ENCODE data around the gene SLC6A13. TPM values are rescaled to one million over a fixed set of nuclear protein-coding genes. Genes with fewer than 3 reads are reported as not detected.

SLC6A13 gene
- total and polyA plus RNA-seq, 2 donors (not counting 3 experiments of a cell fraction or from before 2014, with no cell fraction given) = 0.14 TPM; not detected in 1

- H3K9ac ChIP-seq (replicated peaks; ENCODE audit: extremely low read depth, insufficient read depth, low read length) = no peak overlapping the region
- no peak overlapping the region for H3K4me2 ChIP-seq (ENCODE audit: insufficient read depth, low read length)
- no peaks in the 10 kb centered on the region for H3K4me1 ChIP-seq (ENCODE audit: control insufficient read depth, extremely low read depth, insufficient read depth, low read length)
- H3K9me1 ChIP-seq (replicated peaks; ENCODE audit: control insufficient read depth, extremely low read depth, insufficient read depth, low read length) = no peaks in the 10 kb centered on the region
- FAIRE-seq (no peak), DNase-seq (ENCODE audit: low read depth, low spot score) (no peak)
- TF ChIP-seq FOS (IDR thresholded peaks at IDR 0.05; ENCODE audit: borderline replicate concordance, insufficient read depth, low read length) = no peak
- TF ChIP-seq MYC (IDR thresholded peaks at IDR 0.05; ENCODE audit: low read depth, low read length) = no peak
- TF ChIP-seq EZH2 (IDR thresholded peaks at IDR 0.05; ENCODE audit: borderline replicate concordance, low read depth, low read length, severe bottlenecking) = no peak
- no peaks in the 10 kb centered on the region for H3K79me2 ChIP-seq (ENCODE audit: control insufficient read depth, insufficient read depth, low read length)
- POLR2A ChIA-PET = no interaction called here
- no peaks in the 10 kb centered on the region for H3K27me3 ChIP-seq (ENCODE audit: control insufficient read depth in 2 of 2, insufficient read depth in 2 of 2, low read length in 2 of 2)
- no TSS peak for BruUV-seq (replicated peaks)
- CTCF ChIA-PET = no interaction called here
- intact Hi-C loops (cut with micrococcal nuclease) (no loop called here), dilution Hi-C loops (cut with MboI; ENCODE audit: extremely low pct_ligation_motif_present, low sequenced_read_pairs) (no loop called here)
- H3K9me3 ChIP-seq (replicated peaks; ENCODE audit: control insufficient read depth, insufficient read depth, low read length) = no peaks in the 10 kb centered on the region
- no peak overlapping the region for H2AFZ ChIP-seq (ENCODE audit: low read depth, low read length)
- no peaks in the 10 kb centered on the region for H4K20me1 ChIP-seq (replicated peaks; ENCODE audit: control insufficient read depth, extremely low read depth, insufficient read depth, low read length)
- no peak overlapping the region for H3K27ac ChIP-seq (ENCODE audit: insufficient read depth, low read depth, low read length)
- no peaks in the 10 kb centered on the region for H3K36me3 ChIP-seq (ENCODE audit: control insufficient read depth in 2 of 2, extremely low read depth in 1 of 2, insufficient read depth in 2 of 2, low read length in 2 of 2)
- no peak overlapping the region for H3K4me3 ChIP-seq (replicated peaks in 1 of 3; ENCODE audit: insufficient read depth in 1 of 3, low read depth in 1 of 3, low read length in 3 of 3)
These were observed 27.7 kb downstream of the SLC6A13 start for GRCh38 chr12:234891-235415.

GRCh38 chr12:234019-234418 lies 28.6 kb downstream of the SLC6A13 start:
- Histone ChIP-seq H3K4me1 (ENCODE audit: control insufficient read depth, extremely low read depth, insufficient read depth, low read length) (no peaks in the 10 kb centered on the region), H3K27ac (ENCODE audit: insufficient read depth, low read depth, low read length) (no peak overlapping the region), H3K36me3 (ENCODE audit: control insufficient read depth in 2 of 2, extremely low read depth in 1 of 2, insufficient read depth in 2 of 2, low read length in 2 of 2) (no peaks in the 10 kb centered on the region), H3K9ac (replicated peaks; ENCODE audit: extremely low read depth, insufficient read depth, low read length) (no peak overlapping the region), H3K79me2 (ENCODE audit: control insufficient read depth, insufficient read depth, low read length) (no peaks in the 10 kb centered on the region), H3K27me3 (ENCODE audit: control insufficient read depth in 2 of 2, insufficient read depth in 2 of 2, low read length in 2 of 2) (peaks cover 0 to 3% of the 10 kb centered on the region in 2 experiments), H2AFZ (ENCODE audit: low read depth, low read length) (no peak overlapping the region), H3K9me3 (replicated peaks; ENCODE audit: control insufficient read depth, insufficient read depth, low read length) (no peaks in the 10 kb centered on the region), H3K9me1 (replicated peaks; ENCODE audit: control insufficient read depth, extremely low read depth, insufficient read depth, low read length) (no peaks in the 10 kb centered on the region), H3K4me3 (replicated peaks in 1 of 3; ENCODE audit: insufficient read depth in 1 of 3, low read depth in 1 of 3, low read length in 3 of 3) (no peak overlapping the region), H3K4me2 (ENCODE audit: insufficient read depth, low read length) (no peak overlapping the region), H4K20me1 (replicated peaks; ENCODE audit: control insufficient read depth, extremely low read depth, insufficient read depth, low read length) (no peaks in the 10 kb centered on the region)
- ChIA-PET POLR2A (no interaction called here), CTCF (interaction anchor here (0.7 kb wide), 1 partner anchor 13 kb away, joined by 3 read pairs; no protein-coding TSS in a partner anchor)
- BruUV-seq (replicated peaks) = no TSS peak
- FAIRE-seq (no peak), DNase-seq (ENCODE audit: low read depth, low spot score) (no peak)
- intact Hi-C loops (cut with micrococcal nuclease) (no loop called here), dilution Hi-C loops (cut with MboI; ENCODE audit: extremely low pct_ligation_motif_present, low sequenced_read_pairs) (no loop called here)
- TF ChIP-seq MYC (IDR thresholded peaks at IDR 0.05; ENCODE audit: low read depth, low read length) = no peak
- no peak for TF ChIP-seq MAX (IDR thresholded peaks at IDR 0.05; ENCODE audit: insufficient read depth, insufficient read length)
- TF ChIP-seq, protein P1, sequence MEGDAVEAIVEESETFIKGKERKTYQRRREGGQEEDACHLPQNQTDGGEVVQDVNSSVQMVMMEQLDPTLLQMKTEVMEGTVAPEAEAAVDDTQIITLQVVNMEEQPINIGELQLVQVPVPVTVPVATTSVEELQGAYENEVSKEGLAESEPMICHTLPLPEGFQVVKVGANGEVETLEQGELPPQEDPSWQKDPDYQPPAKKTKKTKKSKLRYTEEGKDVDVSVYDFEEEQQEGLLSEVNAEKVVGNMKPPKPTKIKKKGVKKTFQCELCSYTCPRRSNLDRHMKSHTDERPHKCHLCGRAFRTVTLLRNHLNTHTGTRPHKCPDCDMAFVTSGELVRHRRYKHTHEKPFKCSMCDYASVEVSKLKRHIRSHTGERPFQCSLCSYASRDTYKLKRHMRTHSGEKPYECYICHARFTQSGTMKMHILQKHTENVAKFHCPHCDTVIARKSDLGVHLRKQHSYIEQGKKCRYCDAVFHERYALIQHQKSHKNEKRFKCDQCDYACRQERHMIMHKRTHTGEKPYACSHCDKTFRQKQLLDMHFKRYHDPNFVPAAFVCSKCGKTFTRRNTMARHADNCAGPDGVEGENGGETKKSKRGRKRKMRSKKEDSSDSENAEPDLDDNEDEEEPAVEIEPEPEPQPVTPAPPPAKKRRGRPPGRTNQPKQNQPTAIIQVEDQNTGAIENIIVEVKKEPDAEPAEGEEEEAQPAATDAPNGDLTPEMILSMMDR (IDR thresholded peaks at IDR 0.05; ENCODE audit: extremely low read depth in 1 of 2, insufficient read depth in 1 of 2, low read depth in 1 of 2, low read length in 2 of 2) = no peak
- no peak for TF ChIP-seq POLR2A (IDR thresholded peaks at IDR 0.05; ENCODE audit: low read depth, low read length)
- no peak for TF ChIP-seq POLR2AphosphoS5 (IDR thresholded peaks at IDR 0.05; ENCODE audit: insufficient read depth, low read depth, low read length)
- TF ChIP-seq JUN (IDR thresholded peaks at IDR 0.05; ENCODE audit: borderline replicate concordance, insufficient read depth, insufficient read length, low read depth) = no peak
- no peak for TF ChIP-seq GATA2 (IDR thresholded peaks at IDR 0.05; ENCODE audit: insufficient read depth, insufficient read length, low read depth, low read length)

Data from endothelial cell of umbilical vein (primary cell).